ENCODE results near the gene DEGS1.

Gene DEGS1

GRCh38 chr1:224213438-224214119, 30.5 kb downstream of the DEGS1 start:
- no peak for DNase-seq (ENCODE audit: low read depth)

- no peak for DNase-seq (ENCODE audit: low read depth)
Measured at GRCh38 chr1:224216382-224216781, 33.3 kb downstream of the DEGS1 start.

- DNase-seq (ENCODE audit: low read depth): no peak
Measured at GRCh38 chr1:224217655-224218623, 34.9 kb downstream of the DEGS1 start.

GRCh38 chr1:224219011-224219611, 36.1 kb downstream of the DEGS1 start:
- DNase-seq (ENCODE audit: low read depth): no peak

- no peak for DNase-seq (ENCODE audit: low read depth)
Measured at GRCh38 chr1:224219612-224220059, 36.6 kb downstream of the DEGS1 start.

- no peak for DNase-seq (ENCODE audit: low read depth)
Measured at GRCh38 chr1:224223819-224224714, 41.0 kb downstream of the DEGS1 start.

GRCh38 chr1:224226849-224227502, 43.9 kb downstream of the DEGS1 start:
- no peak for DNase-seq (ENCODE audit: low read depth)

- DNase-seq (ENCODE audit: low read depth): no peak
Measured at GRCh38 chr1:224234017-224234416, 51.0 kb downstream of the DEGS1 start.

GRCh38 chr1:224235813-224236493, 52.9 kb downstream of the DEGS1 start:
- no peak for DNase-seq (ENCODE audit: low read depth)

- DNase-seq (ENCODE audit: low read depth): no peak
Measured at GRCh38 chr1:224237119-224237881, 54.3 kb downstream of the DEGS1 start.

- no peak for DNase-seq (ENCODE audit: low read depth)
Measured at GRCh38 chr1:224238212-224238611, 55.2 kb downstream of the DEGS1 start.

- no peak for DNase-seq (ENCODE audit: low read depth)
Measured at GRCh38 chr1:224238756-224239155, 55.7 kb downstream of the DEGS1 start.

Measured in activated T-cell treated with anti-CD3 and anti-CD28 coated beads for 24 hours (primary cell).